NB4 (cell line): ENCODE results near the gene IREB2.
"Not testable (repeated sequence)": the region's sequence is repeated elsewhere in the genome, so short reads cannot be mapped to it uniquely, and the experiment has no call there.

Experiments used
- CTCF ChIP-seq: IDR thresholded peaks from one replicate; pipeline ENCODE4 v1.5.1; 2012; ENCODE audit warnings: low read depth, low read length
- MYC ChIP-seq: IDR thresholded peaks from 2 replicates; pipeline ENCODE4 v1.6.1; 2011; ENCODE audit warnings: low read depth, low read length
- POLR2A ChIP-seq: IDR thresholded peaks from 2 replicates; pipeline ENCODE4 v1.6.1; 2011; ENCODE audit warnings: mild to moderate bottlenecking; ENCODE audit not compliant: insufficient read length; ENCODE audit errors: extremely low read depth
- TF ChIP-seq, protein P1 (sequence below): IDR thresholded peaks from 2 replicates; pipeline ENCODE4 v1.6.1; 2011; ENCODE audit warnings: low read depth, low read length

DNA sequence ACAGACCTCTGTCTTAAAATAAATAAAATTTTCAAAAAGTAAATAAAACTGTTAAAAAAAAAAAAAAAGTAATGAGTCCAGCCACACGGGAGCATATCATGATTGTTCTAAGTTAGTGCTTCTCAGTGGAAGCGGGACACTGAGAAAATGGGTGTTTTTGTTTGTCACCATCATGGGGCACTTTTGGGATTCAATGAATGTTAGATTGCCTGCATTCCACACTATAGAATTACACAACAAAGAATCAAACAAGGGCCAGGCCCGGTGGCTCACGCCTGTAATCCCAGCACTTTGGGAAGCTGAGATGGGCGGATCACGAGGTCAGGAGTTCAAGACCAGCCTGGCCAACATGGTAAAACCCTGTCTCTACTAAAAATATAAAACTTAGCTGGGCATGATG, 3.3 kb upstream of the IREB2 start:
- not testable (repeated sequence) for TF ChIP-seq CTCF, POLR2A, MYC
- TF ChIP-seq, protein P1, sequence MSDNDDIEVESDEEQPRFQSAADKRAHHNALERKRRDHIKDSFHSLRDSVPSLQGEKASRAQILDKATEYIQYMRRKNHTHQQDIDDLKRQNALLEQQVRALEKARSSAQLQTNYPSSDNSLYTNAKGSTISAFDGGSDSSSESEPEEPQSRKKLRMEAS: not testable (repeated sequence)
